Loucy (cell line): ENCODE data around the gene CXCR1.

ENCODE experiments used
- H2AFZ ChIP-seq: fragments of 200-600 bp; sonication (generic); 2 replicates; pipeline ENCODE4 v1.6.0; 2016; ENCODE audit warnings: antibody characterized with exemption, mild to moderate bottlenecking, low read length, moderate library complexity
- H3F3A ChIP-seq: fragments of 200-600 bp; 2 replicates; pipeline ENCODE4 v1.6.0; 2016; ENCODE audit warnings: antibody characterized with exemption, low read depth, mild to moderate bottlenecking
- H3K27me3 ChIP-seq: fragments of 200-600 bp; sonication (generic); 2 replicates; pipeline ENCODE4 v1.6.1; 2014; ENCODE audit warnings: low read length, mild to moderate bottlenecking; ENCODE audit not compliant: insufficient read depth, poor library complexity, severe bottlenecking
- H3K36me3 ChIP-seq: fragments of 200-600 bp; sonication (generic); 2 replicates; pipeline ENCODE4 v1.6.1; 2016; ENCODE audit warnings: low read length; ENCODE audit not compliant: insufficient read depth
- H3K4me1 ChIP-seq: fragments of 200-600 bp; sonication (generic); 2 replicates; pipeline ENCODE4 v1.5.1; 2014; ENCODE audit warnings: low read length, mild to moderate bottlenecking; ENCODE audit not compliant: insufficient read depth, poor library complexity, severe bottlenecking
- H3K4me2 ChIP-seq: fragments of 200-600 bp; sonication (generic); 2 replicates; pipeline ENCODE4 v1.6.0; 2014; ENCODE audit warnings: antibody characterized with exemption, low read length, low read depth, mild to moderate bottlenecking; ENCODE audit not compliant: poor library complexity, severe bottlenecking
- H3K4me3 ChIP-seq: fragments of 200-600 bp; sonication (generic); 2 replicates; pipeline ENCODE4 v1.5.1; 2014; ENCODE audit warnings: low read length, mild to moderate bottlenecking, mixed read lengths; ENCODE audit not compliant: poor library complexity, severe bottlenecking
- H3K79me2 ChIP-seq: fragments of 200-600 bp; sonication (generic); 2 replicates; pipeline ENCODE4 v1.6.1; 2014; ENCODE audit warnings: low read length; ENCODE audit not compliant: insufficient read depth
- H3K9ac ChIP-seq: fragments of 200-600 bp; sonication (generic); 2 replicates; pipeline ENCODE4 v1.6.0; 2014; ENCODE audit warnings: mild to moderate bottlenecking, low read depth, low read length, moderate library complexity; ENCODE audit not compliant: poor library complexity, severe bottlenecking
- H3K9me2 ChIP-seq: fragments of 200-600 bp; sonication (generic); replicated peaks from 2 replicates; pipeline ENCODE4 v1.6.1; 2016; ENCODE audit warnings: low read depth, low read length, mixed read lengths
- H3K9me3 ChIP-seq: fragments of 200-600 bp; sonication (generic); 2 replicates; pipeline ENCODE4 v1.6.1; 2014; ENCODE audit warnings: mild to moderate bottlenecking, antibody characterized with exemption, low read length, low read depth; ENCODE audit not compliant: insufficient read depth
- H4K20me1 ChIP-seq: fragments of 200-600 bp; sonication (generic); 2 replicates; pipeline ENCODE4 v1.6.0; 2014; ENCODE audit warnings: antibody characterized with exemption, low read length, mild to moderate bottlenecking; ENCODE audit not compliant: insufficient read depth, poor library complexity, severe bottlenecking
- EZH2phosphoT487 ChIP-seq: fragments of 200-600 bp; IDR thresholded peaks from 2 replicates; pipeline ENCODE4 v1.6.1; 2018; ENCODE audit warnings: antibody characterized with exemption, mild to moderate bottlenecking, moderate library complexity, borderline replicate concordance
- TF ChIP-seq, protein P1 (sequence below): fragments of 200-600 bp; sonication (generic); conservative IDR thresholded peaks from 2 replicates; pipeline ENCODE4 v1.5.1; 2014; ENCODE audit warnings: mild to moderate bottlenecking, antibody characterized with exemption, low read length

Gene CXCR1

DNA sequence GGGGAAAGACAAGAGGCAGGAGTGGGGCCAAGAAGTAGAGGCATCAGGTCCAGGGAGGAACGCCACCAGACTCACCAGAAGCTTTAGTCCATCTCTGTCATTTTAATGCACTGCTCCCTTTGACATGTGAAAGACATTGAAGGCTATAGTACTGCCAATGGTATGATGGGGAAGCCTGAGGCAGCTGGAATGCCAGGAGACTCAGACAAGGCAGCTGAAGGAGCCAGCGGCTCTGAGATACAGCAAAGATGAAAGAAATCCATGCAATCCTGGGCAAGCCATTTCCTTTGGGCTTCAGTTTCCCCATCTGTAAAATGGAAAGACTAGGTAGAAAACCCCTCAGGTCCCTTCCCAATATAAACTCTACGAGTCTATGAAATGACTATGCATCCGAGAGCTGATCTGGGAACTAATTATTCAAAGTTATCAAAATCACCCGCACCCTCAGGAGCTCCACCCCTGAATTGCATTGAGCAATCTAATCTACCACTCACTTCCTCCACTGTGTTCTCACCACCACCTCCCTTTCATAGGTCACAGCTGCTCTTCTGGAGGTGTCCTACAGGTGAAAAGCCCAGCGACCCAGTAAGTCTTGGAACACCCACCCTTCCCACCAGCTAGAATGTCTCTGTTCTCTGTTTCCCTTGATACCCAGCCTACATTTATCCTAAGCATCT is 37.8 kb downstream of the CXCR1 start:
- Histone ChIP-seq H3K4me3 (no peak overlapping the region), H2AFZ (no peak overlapping the region), H3K9ac (no peak overlapping the region), H3K36me3 (no peaks in the 10 kb centered on the region), H3K9me2 (no peaks in the 10 kb centered on the region), H3K27me3 (no peaks in the 10 kb centered on the region), H4K20me1 (no peaks in the 10 kb centered on the region), H3K79me2 (no peaks in the 10 kb centered on the region), H3K9me3 (no peaks in the 10 kb centered on the region), H3K4me1 (no peaks in the 10 kb centered on the region), H3K4me2 (no peak overlapping the region), H3F3A (no peaks in the 10 kb centered on the region)
- no peak for TF ChIP-seq EZH2phosphoT487
- TF ChIP-seq, protein P1, sequence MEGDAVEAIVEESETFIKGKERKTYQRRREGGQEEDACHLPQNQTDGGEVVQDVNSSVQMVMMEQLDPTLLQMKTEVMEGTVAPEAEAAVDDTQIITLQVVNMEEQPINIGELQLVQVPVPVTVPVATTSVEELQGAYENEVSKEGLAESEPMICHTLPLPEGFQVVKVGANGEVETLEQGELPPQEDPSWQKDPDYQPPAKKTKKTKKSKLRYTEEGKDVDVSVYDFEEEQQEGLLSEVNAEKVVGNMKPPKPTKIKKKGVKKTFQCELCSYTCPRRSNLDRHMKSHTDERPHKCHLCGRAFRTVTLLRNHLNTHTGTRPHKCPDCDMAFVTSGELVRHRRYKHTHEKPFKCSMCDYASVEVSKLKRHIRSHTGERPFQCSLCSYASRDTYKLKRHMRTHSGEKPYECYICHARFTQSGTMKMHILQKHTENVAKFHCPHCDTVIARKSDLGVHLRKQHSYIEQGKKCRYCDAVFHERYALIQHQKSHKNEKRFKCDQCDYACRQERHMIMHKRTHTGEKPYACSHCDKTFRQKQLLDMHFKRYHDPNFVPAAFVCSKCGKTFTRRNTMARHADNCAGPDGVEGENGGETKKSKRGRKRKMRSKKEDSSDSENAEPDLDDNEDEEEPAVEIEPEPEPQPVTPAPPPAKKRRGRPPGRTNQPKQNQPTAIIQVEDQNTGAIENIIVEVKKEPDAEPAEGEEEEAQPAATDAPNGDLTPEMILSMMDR, result no peak

DNA sequence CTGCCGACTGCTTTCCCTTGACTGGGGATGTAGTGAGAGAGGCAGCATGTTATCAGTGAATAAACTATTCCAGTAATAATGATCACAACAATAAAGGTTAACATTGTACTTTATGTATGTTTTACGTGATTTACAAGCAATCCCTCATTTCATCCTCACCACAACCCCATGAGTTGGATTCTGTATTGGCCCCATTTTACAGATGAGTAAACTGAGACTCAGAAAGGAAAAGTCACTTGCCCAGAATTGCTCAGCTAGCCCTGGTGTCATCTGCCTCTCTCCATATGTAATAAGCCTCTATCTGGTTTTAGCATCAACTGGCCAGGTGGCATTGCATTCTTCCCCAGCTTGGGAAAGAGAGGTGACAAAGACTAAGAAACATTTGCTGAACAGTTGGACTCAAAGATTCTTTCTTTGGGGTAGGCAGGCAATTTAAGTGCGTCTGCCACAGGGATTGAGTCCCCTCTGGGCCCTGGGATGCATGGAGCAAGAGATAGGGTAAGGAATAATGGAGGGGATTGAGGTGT is 38.8 kb downstream of the CXCR1 start:
- TF ChIP-seq EZH2phosphoT487, result no peak
- TF ChIP-seq, protein P1, result no peak
- Histone ChIP-seq H3K4me1 (no peaks in the 10 kb centered on the region), H3K9me3 (no peaks in the 10 kb centered on the region), H3K4me2 (no peak overlapping the region), H3F3A (no peaks in the 10 kb centered on the region), H2AFZ (no peak overlapping the region), H3K27me3 (no peaks in the 10 kb centered on the region), H3K79me2 (no peaks in the 10 kb centered on the region), H3K9me2 (no peaks in the 10 kb centered on the region), H3K4me3 (no peak overlapping the region), H3K9ac (no peak overlapping the region), H4K20me1 (no peaks in the 10 kb centered on the region), H3K36me3 (no peaks in the 10 kb centered on the region)

- Histone ChIP-seq H3K4me2 (no peak within 1 kb of the TSS), H3K27me3 (no peaks in the 10 kb centered on the region), H3K36me3 (no peaks in the 10 kb centered on the region), H3K79me2 (no peaks in the 10 kb centered on the region), H3K9ac (no peak within 1 kb of the TSS), H3K9me2 (no peaks in the 10 kb centered on the region), H4K20me1 (no peaks in the 10 kb centered on the region), H3K4me1 (no peaks in the 10 kb centered on the region), H3K9me3 (peaks cover 5% of the 10 kb centered on the region; the same call in 1 of the 2 replicates), H3F3A (no peaks in the 10 kb centered on the region), H2AFZ (no peak within 1 kb of the TSS), H3K4me3 (no peak within 1 kb of the TSS)
- no peak for TF ChIP-seq EZH2phosphoT487
- TF ChIP-seq, protein P1, result no peak
These were observed 41.1 kb downstream of the CXCR1 start, which contains the start of gene CXCR2 for GRCh38 chr2:218125626-218126080. Gene CXCR2, plus strand, starts transcription at chr2:218126028. Its CDS starts 8,774 bp downstream, at chr2:218134802.
